Smooth muscle cell of the brain vasculature (primary cell): ENCODE data around the gene SHC1.
A peak's percentile ranks its signal among the peaks of the same experiment; 100 is the strongest.

Experiments used
- DNase-seq: peaks from one replicate; pipeline ENCODE4 v3.0.0-alpha.2; 2012; ENCODE audit warnings: low read depth, low spot score

SHC1 gene

DNA sequence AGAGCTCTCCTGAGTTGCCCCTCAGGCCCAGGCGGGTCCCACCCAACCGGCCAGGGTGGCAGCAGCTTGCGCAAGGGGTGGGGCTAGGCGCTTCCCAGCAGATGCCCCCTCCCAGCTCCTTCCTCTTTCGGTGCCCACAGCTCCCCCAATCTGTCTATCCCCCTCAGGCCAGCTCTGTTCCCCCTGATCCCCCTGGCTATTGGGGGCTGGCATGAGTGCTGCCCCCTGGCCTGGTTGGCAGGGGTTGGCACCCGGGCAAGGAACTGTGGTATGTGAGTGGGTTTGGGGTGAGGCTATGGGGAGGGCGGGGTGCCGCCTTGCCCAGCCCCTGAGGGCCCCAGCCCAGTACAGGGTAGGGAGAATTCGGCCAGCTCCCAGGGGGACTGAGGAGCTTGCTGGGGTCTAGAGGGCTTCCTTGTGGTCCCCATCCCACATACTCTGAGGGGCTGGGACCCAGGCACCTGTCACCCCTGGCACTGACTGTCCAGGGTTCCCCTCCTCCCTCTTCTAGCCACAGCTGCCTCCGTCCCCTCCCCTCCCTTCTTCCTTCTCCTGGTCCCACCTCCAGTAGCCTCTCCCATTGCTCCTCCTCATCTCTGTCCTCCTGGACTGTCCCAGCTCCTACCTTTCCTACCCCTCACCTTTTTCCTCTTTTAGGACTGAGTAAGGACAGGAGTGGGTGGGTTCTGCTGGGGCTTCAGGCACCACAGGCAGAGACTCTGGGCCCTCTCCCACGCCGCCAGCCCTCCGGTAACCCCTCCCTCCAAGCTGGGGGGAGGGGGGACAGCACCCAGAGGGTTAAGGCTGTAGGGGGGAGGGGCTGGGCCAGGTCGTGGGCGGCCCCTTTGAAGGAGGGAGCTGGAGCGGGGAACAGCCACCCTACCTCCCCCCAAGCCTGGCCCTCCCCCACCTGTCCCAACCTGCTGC lies 37.7 kb upstream of the SHC1 start:
- DNase-seq, result no peak

DNA sequence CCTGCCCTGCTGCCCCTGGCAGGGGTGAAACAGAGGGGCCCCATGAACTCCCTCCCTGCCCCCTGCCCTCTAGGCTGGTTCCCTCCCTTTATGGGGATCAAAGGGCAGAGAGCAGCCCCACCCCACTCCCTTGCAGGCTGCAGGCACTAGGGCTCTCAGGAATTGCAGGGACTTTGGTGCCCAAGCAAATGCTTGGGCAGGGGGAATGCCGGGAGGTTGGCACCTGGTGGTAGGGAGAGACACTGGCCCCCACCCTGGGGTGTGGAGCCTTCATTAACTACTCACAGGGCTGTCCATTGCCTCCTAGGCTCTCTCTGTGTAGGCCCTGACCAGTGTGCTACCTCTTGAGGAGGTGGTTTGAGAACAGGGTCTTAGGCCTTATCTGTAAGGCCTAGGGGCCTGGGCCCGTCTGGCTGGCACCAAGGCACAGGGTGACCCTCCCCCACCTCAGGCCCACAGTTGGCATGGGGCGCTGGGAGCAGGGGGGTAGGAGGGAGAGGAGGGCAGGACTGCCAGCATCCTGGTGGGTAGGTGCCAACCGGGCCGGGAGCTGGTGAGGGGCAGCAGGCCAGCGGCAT lies 36.8 kb upstream of the SHC1 start:
- no peak for DNase-seq

DNA sequence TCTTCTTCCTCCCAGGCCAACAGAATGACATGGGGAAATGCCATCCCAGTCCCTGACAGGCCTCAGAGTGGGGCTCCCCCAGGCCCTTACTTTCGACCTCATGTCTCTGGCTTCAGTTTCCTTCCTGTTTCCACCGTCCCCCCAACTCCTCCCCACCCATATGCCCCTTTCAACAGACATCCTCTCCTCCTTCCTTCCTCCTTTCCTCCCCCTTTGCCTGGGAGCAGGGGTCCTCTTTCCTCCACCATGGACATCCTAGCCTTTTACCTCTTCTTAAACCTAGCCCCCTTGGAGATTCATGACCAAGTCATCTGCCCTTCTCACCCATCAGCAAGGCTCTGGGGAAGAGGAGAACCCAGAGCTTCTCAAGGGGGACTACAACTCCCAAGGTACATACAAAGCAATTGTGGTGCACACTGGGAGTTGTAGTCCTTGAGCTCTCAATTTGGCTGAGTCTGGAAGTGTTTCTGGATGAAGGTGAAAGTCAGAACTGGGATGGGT lies 36.1 kb upstream of the SHC1 start:
- DNase-seq, result no peak

DNA sequence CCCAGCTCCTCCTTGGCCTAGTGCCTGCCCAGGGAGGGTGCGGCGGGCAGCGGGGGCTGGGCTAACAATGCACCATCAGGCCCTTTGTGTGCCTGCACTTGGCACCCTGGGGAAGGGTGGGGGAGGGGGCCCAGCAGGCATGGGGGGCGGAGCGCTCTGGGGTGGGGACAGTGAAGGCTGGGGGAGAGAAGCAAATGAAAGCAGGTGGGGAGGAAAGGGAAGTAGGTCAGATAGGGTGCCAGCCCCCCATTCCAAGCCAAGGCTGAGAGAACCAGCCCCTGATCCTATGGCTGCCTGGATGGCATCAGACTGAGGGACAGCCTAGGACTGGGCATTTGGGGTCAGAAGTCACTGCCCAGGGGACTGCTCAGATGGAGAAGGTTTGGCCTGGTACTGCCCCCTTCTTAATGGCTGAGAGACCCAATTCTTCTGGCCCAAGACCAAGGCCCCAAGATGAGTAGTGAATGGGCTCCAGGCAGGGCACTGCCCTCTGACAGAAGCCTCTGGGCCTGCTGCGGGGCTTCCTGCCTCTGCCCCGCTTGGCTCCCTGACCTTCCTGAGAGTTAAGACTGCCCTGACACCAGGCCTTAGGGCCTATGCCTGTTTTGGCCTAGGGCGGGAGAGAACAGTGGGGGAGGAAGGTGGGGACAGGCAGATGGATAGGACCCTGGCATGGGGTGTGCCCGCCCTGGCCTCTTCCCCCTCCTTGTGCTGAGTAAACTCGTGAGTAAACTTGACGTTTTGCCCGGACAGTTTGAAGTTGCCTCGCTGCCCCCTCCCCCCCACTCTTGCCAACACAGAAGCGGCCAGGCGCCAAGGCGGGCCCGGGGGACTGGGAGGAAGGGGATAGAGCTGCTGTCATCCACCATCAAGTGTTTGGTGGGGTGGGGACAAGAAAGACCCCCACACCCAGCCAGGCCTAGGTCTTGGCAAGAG lies 34.8 kb upstream of the SHC1 start:
- no peak for DNase-seq

DNA sequence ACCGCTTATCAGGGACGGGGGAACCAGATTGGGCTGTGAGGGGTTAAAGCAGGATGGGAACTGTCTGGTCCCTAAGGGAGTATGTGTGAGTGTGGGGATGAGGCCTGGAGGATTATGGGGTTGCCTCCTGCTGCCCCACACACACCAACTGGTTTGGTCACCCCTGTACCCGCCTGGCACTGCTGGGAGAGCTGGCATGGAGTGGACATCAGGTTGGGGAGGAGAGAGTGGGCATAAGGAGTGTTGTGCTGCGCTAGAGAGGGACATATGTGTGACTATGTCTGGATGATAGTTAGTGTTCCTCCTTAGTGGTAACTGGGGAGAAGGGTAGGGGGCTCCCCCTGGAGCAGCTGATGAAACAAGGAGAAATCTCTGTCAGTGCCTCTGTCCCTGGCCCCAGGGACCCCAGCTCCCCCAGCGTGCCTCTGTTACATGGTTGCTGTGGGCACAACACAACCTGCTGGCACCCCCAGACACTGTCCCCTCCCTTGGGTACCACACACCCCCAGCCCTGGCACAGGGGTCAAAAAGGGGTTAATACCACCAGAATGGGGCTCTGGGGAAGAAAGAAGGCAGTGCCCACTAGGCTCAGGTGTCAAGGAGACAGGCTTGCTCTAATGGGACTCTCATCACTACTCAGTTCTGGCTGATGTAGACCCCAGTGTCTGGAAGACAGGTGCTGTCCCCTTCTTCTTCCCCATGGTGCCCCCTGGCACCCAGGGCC lies 34.0 kb upstream of the SHC1 start:
- DNase-seq, result no peak

DNA sequence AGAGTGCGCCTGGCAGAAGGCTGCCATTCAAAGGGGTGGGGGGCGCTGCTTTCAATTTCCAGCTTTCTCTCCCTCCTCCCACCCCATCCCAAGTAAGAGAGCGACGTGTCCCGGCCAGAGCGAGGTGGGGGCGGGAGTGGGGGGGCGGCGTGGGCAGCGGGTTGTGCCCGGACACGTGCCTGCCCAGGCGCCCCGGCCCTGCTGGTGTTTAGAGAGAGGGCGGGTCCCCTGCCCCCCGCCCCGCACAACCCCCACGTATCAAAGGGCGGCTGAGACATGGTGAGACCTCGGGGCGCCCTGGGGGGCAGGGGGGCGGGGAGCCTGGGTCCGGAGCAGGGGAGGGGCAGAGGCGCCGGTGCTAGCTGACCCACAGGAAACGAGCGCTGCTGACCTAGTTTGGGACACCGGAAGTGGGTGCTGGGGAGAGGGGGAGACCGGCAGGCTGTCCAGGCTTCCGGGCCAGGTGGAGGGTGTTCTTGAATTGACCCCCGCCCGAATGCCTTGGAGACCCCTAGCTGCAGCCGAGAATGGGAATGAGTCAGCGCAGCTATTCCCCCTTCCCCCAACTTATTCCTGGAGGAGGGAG lies 33.3 kb upstream of the SHC1 start:
- DNase-seq, result no peak

DNA sequence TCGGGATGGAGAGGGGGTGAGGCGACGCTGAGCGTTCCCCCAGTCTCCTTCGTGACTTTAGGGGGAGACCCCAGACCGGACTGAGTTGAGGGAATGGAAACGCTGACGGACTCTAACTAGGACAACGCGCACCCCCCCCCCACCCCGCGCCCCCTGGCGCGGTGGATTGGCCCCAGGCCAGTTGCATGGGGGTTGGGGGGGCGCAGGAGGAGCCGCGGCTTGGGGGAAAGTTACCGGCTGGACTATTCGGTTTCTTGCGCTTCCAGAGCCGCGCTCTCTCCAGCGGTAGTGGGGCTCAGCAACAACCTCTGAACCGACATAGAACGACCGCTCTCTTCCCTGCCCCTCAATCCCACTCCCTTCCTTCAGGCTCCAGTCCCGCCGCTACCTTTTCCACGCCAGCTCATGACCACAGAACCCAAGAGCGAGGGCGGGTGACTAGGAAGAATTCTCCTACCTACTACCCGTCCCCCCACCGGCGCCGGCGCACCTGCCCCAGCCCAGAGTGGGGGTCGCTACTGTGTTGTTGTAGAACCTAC lies 32.7 kb upstream of the SHC1 start:
- no peak for DNase-seq

DNA sequence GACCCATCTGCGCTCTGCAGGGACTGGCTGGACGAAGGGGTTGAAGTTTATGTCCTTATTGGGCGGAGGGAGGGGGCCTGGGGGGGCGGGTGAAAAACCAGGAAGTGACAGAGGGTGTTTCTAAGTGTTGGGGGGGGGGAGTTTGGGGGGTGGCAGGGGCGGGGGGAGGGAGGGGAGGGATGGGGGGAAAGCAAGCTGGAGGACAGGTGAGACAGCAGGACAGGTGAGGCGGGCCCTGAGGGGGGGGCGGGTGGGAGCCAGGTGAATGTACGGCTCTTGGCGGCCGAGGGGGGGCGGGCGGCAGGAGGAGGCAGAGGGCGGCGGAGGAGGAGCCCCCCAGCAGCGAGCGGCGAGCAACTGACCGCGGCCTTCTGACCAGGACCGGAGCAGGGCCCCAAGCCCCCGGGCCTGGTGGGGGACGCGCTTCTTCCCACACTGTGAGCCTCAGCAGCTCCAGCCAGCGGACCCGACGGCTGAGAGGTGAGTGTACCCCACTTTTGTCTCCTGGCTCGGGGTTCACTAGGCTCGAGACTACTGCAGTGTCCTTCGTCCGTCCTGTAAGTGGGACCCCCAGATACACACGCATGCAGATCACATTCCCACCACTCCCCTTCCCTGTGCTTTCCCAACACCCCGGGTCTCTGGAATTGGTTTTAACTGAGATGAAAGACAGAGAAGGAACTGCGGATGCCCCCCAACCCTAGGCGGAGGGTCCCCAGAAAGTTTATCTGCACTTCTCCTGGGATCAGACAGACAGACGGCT lies 32.1 kb upstream of the SHC1 start, which contains the start of gene ZBTB7B:
Gene ZBTB7B (plus strand): TSS at position 339 of the 763 bp plus-strand sequence. CDS start 11,859 bp downstream, outside the sequence.
- DNase-seq, result no peak

DNA sequence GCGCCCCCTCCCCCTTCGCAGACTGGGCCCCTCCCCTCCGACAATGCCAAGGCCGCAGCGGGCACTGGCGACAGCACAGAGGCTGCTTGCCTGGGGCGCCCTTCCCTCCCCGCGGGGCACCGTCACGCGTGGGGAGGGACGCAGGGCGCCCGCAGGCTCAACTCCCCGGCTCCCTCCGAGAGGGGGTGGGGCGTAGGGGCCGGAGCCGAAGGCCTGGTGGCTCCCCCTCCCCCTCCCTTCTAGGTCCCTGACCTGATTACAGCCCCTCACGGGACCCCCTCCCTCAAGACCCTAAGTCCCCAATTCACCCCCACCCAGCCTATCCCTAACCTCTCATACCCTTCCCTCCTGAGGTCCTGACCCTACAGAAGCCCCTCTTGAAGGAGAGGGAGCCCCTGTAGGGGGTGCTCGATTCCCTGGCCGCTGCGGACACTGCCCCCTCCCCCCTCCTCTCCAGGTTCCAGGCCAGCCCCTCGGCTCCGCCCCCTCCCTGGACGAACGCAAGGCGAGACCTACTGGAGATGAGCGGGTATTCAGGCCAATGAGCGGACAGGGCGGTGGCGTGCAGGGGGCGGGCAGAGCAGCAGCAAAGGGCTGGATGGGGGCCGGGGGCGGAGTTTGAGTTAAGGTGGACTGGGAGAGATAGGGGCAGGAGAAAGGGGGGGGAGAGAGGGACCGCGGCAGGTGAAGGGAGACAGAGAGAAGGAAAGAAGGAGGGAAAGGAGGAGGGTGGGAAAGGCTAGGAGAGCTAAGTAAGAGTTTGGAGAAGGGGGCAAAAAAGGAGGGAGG lies 31.3 kb upstream of the SHC1 start:
- DNase-seq, result peak; percentile 98

DNA sequence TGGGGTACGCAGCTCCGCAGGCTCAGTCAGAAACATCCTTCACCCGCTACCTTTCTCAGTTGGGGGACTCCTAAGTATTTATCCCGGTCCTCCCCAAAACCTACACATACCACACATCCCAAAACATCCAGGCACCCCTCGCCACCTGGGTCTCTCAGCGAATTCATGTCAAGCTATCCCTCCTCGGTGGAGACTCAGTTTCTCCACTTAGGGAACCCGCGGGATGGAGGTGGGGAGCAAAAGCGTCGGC lies 30.8 kb upstream of the SHC1 start:
- no peak for DNase-seq

DNA sequence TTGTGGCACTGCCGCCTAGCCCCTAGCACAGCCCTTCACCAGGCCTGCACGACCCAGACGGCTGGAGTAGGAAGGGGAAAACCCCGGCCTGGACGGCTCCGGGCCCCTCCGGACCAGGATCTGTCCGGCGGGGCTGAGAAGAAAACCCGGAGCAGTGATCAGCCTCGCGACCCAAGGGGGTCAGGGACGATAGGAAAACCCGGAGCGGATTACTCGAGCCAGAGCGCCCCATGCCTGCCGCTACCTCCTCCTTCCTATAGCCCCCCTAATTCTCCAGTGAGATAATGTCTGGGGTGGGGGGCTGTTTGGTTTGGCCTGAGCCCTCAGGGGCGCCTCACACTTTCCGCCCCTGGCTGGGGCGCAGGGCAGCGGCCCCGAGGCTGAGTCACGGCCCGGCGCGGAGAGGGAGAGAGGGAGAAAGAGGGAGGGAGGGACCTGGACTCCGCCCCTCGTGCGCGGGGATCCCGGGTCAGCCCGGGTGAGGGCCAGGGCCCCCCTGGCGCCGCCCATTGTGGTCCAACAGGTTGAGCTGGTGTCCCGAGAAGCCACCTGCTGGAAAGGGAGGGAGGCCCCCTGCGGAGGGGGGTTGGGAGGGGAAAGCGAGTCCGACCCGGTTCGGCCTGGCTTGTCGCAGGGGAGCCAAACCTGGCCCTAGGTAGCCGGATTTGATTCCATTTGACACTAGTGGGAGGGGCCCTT lies 30.3 kb upstream of the SHC1 start:
- no peak for DNase-seq

DNA sequence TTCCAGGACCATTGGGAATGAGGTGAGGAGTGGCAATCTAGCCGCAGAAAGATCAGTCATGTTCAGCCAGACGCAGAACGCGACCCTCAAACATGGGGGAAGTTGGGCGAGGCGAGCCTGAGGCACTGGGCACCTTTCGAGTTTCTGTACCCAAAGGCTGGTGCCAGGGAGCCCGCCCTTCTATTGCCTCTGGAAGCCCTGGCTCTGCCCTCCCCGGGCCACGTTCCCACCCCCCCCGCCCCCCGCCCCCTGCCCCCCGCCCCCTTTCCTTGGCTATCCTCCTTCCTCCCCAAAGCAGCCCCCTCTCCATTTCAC lies 29.8 kb upstream of the SHC1 start:
- DNase-seq, result no peak

DNA sequence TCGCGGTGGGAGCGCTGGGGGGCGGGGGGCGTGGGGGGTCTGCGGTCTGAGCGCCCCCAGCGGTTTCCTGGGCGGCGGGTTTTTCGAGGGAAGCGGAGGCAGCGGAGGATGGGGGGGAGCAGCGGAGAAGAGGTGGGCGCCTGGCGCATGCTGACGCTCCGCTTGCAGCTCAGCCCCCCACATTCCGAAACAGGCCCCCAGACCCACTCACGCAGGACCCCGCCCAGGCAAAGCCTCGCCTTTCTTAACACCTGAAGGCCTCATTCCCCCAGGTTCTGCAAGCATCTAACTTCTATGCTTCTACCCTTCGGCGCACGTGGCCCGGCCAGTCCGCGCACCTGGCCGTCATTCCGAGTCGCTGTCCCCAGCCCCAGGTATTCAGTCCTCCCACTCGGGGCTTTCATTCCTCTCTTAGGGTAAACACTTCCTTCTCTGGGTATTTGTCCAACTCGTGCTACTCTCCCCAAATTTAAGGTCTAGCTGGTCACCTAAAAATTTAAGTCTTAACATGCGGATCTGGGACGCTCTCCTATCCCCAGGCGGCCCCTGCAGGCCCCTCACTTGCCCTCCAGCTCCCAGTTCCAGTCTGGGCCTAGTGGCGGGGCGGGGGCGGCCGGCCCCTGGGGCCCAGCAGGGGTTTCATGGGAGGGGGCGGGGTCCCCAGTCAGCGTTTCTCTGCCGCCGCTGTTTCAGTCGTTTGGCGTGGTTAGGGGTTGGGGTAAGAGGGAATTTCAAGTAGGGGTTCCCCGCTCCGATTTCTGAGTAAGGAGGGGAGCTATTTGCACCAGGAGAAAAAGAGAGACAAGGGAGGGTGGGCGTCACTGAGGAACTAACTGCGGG lies 29.2 kb upstream of the SHC1 start:
- DNase-seq, result no peak

DNA sequence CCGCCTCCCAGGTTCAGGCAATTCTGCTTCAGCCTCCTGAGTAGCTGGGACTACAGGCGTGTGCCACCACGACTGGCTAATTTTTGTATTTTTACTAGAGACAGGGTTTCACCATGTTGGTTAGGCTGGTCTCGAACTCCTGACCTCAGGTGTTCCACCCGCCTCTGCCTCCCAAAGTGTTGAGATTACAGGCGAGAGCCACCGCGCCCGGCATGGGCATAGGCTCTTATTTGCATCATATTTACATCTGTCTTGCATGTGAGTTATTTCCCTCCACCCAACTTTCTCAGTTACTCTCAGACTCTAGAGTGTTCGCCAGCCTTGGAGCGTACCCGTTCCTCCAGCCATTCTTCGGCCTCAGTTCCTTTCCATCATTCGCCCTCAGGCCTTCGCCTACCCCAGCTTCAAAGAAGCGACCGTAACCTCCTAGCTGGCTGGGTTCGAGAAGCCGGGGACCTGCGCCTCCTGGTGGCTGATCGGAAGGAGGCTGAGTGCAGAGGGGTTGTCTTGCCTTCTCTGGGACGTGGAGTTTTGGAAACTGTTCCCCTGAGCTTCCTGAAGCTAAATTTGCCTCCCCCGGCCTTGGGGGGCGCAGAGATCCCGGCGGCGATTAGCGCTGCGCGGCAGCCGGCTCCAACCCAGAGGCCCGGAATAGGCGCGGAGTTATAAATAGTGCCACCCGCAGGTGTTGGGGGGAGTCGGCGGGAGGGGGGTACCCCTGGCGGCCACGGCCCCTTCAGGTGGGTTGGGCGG lies 28.4 kb upstream of the SHC1 start:
- no peak for DNase-seq

DNA sequence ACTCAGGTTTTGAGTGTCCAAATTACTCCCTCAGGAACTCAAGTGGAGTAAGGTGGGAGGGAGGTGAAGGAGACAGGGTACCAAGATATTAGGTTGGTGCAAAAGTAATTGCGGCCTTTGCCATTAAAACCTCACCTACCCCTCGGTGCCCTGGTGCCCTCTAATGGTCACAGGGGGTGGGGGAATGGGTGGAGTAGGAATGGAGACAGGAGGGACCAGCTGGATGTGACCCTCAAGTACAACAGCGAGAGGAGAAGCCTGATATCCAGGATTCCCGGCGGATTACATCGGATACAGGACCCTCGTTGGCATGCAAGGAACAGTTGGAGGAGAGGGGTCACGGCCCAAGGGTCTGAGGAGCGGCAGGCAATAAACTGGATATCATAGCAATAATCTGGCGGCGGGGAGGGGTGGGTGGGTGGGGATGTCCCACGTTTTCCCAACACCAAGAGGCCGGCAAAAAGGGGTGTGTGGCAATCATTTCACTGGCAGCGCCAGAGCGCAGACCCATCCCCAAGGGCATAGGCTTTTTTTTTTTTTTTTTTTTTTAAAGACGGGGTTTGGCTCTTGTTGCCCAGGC lies 27.7 kb upstream of the SHC1 start:
- no peak for DNase-seq

DNA sequence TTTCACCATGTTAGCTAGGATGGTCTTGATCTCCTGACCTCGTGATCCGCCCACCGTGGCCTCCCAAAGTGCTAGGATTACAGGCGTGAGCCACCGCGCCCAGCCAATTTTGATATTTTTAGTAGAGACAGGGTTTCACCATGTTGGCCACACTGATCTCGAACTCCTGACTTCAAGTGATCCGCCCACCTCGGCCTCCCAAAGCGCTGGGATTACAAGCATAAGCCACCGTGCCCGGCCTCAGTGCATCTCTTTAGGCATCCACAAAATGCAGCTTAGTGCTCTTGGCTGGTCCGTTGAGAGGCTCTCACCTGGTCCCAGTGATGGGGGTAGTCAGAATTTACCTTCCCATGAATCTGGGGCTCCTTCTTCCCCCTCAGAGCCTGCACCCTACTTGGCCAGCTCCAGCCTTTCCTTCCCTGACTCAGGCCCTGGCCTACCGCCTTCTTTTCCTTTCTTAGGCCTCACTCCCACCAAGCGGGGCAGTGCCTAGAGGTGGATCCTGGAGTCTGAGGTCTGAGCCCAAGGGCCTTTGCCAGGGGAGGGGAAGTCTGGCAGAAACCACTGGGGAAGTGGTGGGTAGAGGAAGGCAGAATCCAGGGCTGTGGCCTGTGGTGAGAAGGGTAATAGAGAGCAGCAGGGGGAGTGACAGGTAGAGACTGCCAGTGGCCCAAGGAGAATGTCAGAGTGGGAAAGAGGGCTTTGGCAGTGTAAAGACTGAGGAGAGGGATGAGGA lies 26.6 kb upstream of the SHC1 start:
- no peak for DNase-seq
